ENCODE data around the gene CTRL.
A peak's percentile ranks its signal among the peaks of the same experiment; 100 is the strongest.

CTRL gene

DNA sequence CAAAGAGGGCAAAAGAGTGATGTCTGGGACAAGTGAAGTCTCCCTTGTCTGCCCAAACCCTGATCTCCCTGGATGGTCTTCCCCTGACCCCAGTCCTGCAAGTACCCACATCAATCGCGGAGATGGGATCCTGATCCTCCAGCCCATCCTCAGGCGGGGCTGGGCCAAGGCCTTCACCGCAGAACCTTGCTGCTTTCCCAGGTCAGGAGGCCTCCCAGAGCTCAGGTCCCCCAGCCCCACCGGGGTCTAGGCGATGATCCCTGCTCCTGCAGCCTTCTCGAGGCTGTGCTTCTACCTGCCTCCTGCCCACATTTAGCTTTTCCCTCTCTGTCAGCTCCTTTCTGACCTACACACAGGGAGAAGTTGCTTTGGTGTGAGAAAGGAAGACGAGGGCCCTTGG, 30.5 kb upstream of the CTRL start:
- no peak for DNase-seq

DNA sequence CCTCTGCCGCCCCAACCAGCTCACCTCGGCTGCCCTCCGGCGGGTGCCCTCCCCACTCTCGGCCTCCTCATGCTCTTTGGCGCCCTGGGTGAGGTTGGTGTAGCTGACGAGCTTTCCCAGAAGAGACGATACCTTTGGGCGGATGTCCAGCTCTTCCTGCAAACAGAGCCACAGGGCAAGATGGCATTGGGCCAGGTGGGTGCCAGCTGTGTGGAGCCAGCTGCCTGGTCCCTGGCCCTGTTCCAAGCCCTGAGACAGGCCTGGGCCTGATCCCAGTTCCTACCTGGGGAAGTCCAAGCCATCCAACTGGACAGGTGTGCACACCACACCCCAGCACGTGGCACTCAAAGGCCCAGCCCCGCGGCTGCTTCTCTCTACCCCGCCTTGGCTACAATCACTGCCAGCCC, 29.9 kb upstream of the CTRL start:
- DNase-seq, result peak; percentile 50

DNA sequence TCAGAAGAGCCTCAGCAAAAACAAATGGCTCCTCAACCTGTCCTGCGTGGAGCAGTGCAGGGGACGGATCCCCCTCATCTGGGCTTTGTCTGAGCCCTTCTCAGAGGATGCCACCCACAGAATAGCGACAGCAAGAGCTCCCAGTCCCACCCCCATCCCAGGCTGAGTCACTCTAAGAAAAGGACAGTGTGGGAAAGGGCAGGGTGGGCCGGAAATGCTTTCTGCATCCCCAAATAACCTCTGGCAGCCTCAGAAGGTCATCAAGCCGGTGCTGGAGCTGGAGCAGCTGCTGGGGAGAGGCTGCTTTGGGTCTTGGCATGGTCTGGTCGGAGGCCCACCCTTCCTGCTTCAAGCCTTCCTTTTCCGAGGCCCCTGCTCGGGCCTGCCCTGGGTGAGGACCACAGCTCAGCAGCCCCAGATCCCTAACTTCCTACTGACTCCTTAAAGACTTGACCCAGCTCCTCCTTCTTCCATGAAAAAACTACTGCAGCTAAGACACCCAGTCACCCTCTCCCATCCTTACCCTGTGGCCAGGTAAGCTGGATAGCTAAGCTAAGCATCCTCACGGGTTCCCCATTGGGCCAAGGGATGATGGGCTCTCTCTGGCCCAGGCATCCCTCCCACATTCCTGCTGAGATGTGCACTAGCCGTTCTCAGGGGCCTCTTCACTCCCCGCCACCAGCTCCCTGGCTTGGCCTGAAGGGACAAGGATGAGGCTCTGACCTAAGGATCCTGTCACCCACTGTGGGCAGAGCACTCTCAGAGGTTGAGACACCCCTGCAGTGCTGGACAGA, 28.1 kb upstream of the CTRL start:
- no peak for DNase-seq

DNA sequence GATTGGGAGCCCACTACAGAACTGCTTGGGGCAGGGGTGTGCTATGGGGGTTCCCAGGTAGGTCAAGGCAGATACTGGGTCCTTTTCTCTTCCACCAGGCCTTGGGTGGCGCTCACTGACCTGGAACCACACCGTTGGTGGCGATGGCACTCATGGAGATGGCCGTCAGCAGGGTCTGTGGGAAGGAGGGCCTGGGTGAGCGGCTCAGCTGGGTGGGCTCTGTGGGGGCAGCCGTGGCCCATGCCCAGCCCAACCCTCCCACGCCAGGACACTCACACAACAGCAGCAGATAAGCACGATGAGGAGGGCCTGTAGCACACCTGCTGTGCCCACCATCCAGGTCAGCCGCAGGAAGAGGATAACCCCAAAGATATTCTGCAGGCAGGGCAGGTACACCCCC, 26.0 kb upstream of the CTRL start:
- DNase-seq, result no peak

DNA sequence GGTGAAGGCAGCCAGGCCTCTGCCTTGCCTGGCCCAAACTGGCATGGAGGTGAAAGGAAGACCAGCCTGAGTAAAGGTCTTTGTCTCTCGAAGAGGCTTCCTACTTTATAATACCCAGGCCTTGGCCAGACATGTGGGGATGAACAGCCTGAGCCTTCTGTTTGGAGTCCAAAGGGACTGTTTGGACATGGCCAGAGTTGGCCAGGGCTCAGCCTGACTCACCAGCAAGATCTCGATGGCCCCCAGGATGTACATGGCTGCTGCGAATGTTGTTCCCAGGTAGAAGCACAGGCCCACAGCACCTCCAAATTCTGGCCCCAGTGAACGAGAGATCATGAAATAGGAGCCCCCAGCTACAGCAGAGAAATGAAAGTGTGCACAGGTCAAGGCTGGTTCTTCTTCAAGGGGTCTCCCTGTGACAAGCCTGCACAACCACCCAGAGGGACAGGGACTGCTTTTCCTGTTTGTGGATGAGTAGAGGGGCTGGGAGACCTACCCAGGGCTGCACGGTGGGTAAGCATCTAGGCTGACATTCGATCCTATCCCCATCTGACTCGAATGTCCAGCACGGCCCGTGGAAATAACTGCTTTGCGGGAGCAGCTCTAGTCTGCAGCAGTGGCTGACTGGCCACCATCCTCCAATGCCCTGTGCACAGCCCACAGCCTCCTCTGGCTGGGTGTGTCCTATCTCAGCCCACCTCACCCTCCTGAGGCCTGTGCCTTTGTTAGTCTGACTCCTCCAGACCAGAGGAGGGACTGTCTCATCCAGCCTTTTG, 22.9 kb upstream of the CTRL start:
- no peak for DNase-seq

DNA sequence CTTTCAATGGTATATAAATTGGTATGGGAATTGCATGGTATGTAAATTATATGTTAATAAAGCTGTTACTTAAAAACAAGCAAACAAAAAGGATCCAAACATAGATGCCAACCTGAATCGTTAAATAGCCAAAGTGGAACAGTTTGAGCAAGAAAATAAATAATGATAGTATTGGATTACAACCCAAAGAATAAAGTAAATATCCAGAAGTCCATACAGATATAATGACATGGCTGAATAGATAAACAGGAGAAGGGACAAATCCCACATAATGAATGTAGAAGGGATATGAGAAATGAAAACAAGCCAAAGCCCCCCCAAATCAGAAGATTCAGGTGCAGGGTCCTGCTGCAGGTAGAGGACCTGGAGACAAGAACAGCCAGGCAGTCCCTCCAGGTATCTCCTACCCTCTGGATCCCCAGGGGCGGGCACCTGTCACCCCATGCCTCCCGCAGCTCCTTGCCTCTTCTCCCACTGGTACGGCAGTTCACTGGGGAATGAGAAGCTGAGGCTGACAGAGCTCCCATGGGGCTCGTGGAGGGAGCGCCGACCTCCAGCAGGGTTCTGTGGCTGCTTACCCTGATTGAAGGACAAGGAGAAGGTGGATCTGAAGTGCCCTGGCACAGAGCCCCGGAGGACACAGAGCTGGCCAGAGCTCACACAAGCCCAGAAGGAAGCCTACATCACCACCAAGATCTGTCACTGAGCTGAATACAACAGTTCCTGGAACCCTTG, 22.1 kb upstream of the CTRL start:
- DNase-seq, result no peak

DNA sequence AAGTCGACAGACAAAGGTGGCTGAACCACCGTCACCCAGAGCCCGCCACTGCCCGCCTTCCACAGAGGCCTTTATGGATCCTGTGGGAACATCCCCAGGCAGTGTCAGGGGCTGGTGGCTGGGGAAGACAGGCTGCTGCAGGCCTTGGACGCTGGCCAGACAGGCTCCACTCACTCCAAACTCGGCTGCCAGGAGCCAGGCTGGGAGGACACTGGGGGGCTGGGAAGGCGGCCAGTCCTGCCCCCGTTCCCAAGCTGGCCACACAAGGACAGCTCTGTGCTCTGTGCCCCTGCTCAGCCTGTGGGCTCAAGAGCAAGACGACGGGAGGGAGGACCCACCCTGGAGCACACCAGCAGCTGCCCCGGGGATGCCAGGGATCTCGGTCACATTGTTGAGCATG, 19.8 kb upstream of the CTRL start:
- no peak for DNase-seq

DNA sequence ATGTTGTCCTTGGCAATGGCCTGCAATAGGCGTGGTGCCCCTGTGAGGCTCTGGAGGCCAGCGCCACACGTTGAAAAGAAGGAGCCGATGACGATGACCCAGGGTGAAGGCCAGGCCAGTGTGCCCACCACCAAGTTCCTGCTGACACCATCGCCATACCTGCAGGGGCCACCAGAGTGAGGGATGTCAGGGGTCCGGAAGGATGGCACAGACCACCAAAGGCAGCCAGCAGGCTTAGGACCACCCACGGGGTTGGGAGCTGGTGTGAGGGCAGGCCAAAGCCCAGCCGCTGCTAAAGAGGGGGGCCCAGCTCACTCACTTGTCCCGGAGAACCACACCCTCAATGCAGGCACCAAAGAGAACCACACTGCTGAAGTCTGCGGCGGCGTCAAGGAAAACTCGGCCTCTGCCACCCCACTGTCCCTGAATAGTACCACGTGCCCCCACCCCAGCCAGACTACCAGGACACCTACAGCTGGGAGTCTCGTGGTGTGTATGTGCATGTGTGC, 18.7 kb upstream of the CTRL start:
- no peak for DNase-seq

DNA sequence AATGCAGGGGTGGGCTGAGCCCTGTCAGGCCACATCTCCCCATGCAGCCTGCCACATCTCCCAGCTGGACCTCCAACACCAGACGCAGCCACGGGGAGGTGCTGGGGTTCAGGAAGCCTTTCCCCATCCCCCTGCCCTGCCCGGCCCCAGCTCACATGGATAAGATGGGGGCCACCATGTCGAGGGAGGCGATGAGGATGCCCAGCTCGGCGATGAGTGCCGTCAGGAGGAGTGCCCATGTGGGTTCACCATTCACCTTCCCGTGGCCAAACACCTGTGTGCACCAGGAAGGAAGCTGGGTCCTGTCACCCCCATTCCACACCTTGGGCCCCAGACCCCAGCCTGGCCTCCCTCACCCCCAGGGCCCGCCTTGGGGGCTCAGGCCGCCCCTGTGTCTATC, 18.0 kb upstream of the CTRL start:
- DNase-seq, result no peak

DNA sequence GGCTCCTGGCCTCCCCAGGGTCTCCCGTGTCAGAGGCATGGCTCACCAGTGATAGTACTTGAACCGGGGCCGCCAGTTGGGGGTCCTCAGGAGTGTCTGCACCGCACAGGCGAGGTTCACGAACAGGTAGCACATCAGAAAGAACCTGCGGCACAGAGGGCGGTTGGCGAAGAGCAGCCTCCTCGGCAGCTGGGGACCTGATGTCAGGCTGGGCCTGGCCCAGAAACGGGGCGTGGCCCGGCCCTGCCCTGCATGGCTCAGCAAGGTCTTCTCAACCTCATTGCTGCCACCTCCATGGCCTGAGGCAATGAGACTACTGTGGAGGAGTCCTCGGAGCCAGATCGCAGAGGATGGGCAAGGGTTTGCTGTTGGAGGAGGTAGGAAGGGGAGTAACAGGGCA, 16.4 kb upstream of the CTRL start:
- DNase-seq, result no peak

DNA sequence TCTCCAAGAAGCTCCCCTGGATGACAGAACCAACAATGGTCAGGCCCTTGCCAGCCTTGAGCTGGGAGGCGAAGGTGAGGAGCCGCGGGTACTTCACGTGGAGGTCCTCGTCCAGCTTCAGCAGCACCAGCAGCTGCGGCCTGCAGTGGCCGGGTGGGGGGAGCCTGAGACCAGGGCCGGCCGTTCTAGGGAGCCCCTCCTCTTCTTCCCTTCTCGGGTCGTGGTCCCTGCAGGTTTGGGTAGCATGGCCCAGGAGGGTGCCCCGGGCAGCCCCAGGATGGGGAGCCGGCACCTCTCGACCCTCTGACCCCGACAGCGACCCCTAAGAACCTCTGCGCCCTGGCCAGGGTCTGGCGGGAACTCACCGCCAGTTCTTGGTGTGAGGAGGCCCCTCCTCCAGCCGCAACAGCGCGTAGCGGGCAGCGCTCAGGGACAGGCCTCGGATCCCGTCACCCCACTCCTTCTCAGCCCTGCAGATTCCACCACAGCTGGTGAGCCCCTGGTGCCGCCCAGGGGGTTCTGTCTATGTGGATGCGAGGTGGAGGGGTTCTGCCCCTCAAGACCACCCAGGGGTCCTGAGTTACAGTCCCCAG, 15.4 kb upstream of the CTRL start:
- DNase-seq, result no peak

DNA sequence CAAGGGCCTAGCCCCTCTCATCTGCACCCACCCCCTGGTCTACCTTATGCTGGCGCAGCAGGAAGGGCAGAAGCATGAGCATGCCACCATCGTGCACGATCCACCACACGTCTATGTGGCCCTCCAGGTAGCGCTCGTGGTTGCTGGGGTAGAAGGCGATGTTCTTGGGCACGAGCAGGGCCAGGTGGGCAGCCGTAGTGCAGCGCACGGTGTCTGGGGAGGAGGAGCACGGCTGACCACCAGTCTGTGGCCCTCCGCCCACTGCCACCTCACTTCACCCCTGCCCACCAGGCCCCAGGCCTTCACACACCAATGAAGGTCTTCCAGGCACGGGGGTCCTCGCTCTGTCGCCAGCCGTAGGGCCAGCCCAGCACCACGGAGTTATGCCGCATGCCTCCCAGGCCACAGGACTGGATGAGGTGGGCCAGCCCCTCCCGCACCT, 14.5 kb upstream of the CTRL start:
- DNase-seq, result no peak

DNA sequence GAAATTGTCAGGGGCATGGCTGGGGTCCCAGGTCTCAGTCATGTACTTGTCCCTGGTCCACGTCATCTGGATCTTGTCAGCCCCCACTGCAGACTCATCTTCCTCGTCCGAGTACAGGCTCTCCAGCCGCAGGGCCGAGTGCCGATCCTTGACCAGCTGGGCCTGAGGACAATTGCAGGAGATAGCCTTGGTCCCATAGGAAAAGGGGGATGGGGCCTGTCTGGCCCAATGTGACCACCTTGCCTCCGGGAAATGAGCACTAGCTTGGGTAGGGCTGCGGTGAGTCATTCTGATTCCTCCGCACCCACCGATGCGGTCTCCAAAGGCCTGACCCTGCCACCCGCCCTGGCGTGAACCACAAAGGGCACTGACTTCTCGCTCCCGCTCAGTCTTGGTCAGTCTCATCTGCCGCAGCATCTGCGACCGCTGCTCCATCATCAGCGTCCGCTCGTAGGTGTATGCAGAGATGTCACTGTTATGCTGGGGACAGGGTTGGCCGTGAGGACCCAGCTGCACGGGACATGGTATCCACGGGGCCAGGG, 13.8 kb upstream of the CTRL start:
- no peak for DNase-seq

DNA sequence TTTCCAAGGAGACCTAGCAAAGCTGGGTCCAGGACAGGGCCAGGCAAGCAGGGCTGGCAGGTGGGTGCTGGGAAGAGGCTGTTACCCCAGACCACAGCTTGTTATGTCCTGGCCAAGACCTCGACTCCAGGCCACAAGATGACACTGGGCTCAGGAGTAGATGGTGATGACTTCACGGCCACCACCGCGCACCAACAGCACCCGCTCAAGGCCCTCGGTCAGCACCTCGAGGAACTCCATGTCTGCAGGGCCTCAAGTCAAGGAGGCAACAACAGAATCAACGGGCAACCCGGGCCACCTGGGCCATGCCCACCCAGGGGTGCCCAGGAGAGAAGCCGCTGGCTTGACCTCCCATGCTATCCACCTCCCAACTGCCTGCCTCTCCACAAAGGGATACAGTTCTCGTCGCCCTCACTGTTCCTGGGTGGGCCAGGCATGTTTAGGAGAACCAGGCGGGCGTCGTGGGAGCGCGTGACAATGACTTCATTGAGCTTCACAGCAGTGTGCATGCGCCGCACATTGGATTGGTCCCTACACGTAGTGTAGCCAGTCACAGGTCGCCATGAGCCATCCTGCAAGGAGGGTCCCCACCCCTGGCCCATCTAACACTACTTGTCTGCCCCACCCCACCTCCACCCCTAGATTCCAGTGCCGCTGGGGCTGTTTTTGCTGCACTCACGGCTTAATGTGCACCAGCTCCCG, 13.2 kb upstream of the CTRL start:
- DNase-seq, result no peak

DNA sequence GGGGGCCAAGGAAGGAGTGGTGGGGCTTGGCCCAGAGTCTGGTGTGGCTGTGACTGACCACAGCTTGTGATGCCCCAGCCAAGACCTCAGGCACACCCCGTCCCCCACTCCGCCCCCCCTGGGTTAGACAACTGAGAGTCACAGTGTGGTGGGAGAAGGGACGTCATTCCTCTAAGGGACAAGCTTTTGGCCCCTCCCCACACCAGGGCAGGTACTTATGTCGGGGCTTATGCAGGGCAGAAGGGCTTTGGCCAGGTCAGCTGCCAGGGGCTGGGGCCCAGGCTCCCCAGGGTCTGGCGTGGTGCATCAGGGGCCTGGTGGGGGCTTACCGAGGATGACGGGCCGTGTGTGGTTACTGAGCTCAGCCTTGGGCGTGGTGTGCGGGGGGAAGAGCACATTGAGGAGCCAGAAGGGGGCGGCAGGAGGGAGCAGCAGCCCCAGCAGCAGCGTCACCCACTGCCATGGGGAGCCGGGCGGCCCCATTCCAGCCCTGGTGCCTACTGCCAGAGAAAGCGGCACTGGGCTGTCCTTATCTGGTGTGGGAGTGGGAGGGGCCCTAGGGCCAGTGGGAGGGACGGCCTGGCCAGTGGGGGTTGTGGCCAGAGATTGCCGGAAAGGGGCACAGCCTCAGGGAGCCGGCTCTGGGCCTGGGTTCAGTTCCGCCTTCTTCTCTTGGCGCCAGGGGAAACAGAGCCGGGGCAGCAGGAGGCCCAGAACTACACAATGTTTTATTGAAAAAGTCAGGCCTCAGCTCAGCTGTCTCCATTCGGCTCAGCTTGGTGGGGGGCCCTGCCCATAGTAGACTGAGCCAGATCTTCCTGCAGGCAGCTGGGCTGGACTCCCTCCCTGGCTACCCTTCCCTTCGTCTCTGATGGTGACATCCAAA, 12.2 kb upstream of the CTRL start, which contains the start of gene LCAT:
Gene LCAT, minus strand, starts transcription at position 502 of the 886 bp plus-strand sequence. Its CDS starts 19 bp downstream, at position 483.
- DNase-seq, result no peak

DNA sequence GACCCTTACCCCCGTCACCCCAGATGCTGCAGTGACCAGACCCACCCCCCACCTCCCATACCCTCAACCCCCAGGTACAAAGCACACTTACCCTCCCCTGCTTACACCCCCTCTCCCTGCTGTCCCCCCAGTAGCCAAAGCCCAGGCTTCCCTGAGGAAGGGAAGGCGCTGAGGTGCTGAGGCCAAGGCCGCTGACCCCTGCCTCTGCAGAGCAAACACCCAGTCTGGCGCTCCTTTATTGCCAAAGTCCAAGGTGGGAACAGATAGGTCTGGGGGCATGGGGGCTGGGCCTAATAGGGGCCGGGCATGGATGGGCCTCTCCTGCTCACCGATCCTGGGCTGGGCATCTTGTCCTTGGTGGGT, 11.6 kb upstream of the CTRL start:
- no peak for DNase-seq

DNA sequence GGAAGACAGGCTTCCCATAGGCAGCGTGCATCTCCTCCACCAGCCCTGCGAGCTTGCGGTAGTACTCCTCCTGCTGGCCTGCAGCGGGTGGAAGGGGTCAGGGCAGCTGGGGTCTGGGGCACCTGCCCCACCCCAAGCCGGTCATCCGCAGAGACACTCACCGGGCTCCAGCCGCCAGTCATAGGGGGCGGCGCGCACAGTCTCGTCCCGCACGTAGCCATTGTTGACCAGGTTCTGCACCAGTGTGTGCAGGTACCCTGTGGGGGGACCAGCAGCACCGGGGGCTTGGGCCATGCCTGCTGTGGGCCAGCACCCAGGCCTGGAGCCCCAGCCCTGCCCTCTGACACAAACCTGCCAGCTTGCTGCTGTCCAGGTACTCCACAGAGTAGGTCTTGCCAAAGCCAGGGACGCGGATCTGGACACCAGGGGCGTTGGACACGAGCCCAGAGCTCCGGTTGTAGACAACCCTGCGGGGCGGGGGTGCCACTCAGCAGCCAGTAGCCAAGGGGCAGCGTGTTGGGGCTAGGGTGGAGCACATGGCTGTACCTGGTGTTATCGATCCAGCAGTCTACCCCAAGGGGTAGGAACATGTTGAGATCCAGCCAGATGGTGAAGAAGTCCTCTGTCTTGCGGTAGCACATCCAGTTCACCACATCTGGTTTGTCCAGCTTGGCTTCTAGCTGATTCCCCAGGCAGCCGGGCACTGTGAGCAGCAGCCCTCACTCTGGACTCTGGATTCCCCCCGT, 11.0 kb upstream of the CTRL start:
- no peak for DNase-seq

DNA sequence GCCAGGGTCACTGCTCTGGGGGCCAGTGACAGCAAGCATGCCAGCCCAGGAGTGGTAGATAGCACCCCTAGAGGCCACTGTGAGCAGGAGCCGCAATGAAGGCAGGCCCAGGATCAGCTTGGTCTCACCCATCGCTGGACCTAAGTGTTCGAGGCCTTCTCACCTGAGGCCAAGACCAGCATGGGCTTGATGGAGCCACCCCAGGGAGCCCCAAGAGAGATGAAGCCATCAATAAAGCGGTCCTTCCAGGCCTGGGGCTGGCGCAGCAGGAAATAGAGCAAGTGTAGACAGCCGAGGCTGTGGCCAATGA, 10.5 kb upstream of the CTRL start:
- no peak for DNase-seq

DNA sequence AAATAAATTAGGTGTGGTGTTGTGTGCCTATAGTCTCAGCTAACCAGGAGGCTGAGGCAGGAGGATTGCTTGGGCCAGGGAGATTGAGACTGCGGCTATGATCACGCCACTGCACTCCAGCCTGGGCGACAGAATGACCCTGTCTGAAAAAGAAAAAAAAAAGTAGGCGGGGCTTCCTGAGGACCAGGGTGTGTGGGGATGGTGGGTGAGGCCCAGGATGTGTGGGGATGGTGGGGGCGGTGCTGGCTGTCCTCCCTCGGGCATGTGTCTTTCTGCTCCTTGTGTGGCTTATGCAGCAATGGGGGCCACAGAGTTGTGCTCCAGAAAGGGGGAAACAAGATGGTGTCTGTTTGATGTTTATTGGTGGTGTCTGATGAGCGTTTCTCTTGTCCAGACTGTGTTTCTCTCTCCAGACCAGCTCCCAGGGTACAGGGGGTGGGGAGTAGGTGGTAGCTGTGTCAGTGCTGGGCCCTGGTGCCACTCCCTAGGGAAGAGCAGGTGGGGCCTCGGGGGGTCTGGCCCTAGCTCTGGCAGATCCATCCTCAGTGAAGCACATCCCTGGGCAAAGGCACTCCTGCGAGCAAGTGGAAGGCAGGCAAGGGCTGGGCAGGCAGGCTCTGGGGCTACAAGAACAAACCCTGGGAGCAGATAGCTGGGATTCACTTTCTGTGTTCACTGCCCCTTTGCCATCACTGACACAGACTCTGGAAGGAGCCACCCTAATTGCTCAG, 10.0 kb upstream of the CTRL start:
- DNase-seq, result no peak
